Neural crest cell (in vitro differentiated cells): Measurements from ENCODE around the gene FARSA. TPM values are rescaled to one million over a fixed set of nuclear protein-coding genes. Genes with fewer than 3 reads are reported as not detected.
"Not testable (repeated sequence)": the region's sequence is repeated elsewhere in the genome, so short reads cannot be mapped to it uniquely, and the experiment has no call there.

Experiments
- DNase-seq: peaks from one replicate; pipeline ENCODE4 v3.0.0; 2021; ENCODE audit warnings: low read depth, mixed read lengths, low spot score
- H3K27ac Mint-ChIP-seq: one replicate; pipeline ENCODE4 v1.8.0; 2021; ENCODE audit warnings: mild to moderate bottlenecking, mixed read lengths; ENCODE audit not compliant: unreplicated experiment
- H3K27me3 Mint-ChIP-seq: 2 replicates; pipeline ENCODE4 v1.8.0; 2021; ENCODE audit warnings: low read depth, mild to moderate bottlenecking, mixed read lengths
- H3K36me3 Mint-ChIP-seq: 2 replicates; pipeline ENCODE4 v1.8.0; 2021; ENCODE audit warnings: low read depth, mild to moderate bottlenecking, mixed read lengths
- H3K4me1 Mint-ChIP-seq: 2 replicates; pipeline ENCODE4 v1.8.0; 2021; ENCODE audit warnings: mixed read lengths
- H3K4me3 Mint-ChIP-seq: one replicate; pipeline ENCODE4 v1.8.0; 2021; ENCODE audit warnings: mild to moderate bottlenecking, mixed read lengths
- H3K9me3 Mint-ChIP-seq: 2 replicates; pipeline ENCODE4 v1.8.0; 2021; ENCODE audit warnings: mixed read lengths
- CTCF ChIP-seq: fragments of 200-600 bp; sonication (generic); conservative IDR thresholded peaks from 2 replicates; pipeline ENCODE4 v1.5.0; 2021; ENCODE audit warnings: antibody characterized with exemption, mild to moderate bottlenecking
- total RNA-seq: library from RNA; stranded (reverse); gene quantifications from 2 replicates; pipeline ENCODE4 v1.2.1, GENCODE V29; 2021

The FARSA gene
- total RNA-seq, 1 donor from 2014 or later: 83.1 TPM

DNA sequence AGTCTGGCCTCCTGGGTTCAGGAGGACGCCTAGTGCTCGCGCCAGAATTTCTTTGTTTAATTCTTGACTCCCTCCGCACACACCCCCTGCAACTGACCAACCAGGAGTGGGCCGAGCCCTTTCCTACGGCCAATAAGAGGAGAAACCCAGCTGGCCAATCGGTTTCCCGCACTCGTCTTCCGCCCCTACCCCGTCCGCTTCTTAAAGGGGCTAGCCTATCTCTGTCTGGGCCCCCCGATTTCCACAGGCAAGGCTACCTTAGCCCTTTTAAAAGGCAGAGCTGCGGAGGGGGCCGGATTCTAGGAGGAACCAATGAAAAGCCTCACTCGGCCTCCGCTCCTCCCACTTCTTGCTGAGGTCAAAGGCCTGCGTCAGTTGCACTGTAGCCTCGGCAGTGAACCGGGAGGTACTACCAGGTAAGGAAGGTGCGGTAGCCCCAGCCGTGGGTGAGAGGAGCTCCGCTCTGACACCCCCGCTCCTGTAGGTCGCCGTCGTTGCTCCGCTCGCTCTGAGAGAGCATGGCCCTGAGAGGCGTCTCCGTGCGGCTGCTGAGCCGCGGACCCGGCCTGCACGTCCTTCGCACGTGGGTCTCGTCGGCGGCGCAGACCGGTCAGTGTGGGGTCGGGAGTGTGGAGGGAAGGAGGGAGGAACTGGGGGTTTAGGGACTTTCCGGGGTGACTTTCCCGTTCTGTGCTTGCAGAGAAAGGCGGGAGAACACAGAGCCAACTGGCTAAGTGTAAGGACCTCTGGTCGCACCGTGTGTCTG, 42.5 kb downstream of the FARSA start, which contains the start of gene GCDH:
TSS of gene GCDH (plus strand) at position 374 of the 766 bp plus-strand sequence. CDS start at position 519, 145 bp downstream.
- no peaks in the 10 kb centered on the region for H3K36me3 Mint-ChIP-seq
- no peaks in the 10 kb centered on the region for H3K9me3 Mint-ChIP-seq
- peaks cover 34% of the 10 kb centered on the region for H3K27me3 Mint-ChIP-seq
- H3K4me3 Mint-ChIP-seq: peak within 1 kb of the TSS; percentile 96
- DNase-seq: peak; percentile 87
- H3K4me1 Mint-ChIP-seq: peaks cover 25% of the 10 kb centered on the region
- peak within 1 kb of the TSS; percentile 100 for H3K27ac Mint-ChIP-seq
- no peak for TF ChIP-seq CTCF

DNA sequence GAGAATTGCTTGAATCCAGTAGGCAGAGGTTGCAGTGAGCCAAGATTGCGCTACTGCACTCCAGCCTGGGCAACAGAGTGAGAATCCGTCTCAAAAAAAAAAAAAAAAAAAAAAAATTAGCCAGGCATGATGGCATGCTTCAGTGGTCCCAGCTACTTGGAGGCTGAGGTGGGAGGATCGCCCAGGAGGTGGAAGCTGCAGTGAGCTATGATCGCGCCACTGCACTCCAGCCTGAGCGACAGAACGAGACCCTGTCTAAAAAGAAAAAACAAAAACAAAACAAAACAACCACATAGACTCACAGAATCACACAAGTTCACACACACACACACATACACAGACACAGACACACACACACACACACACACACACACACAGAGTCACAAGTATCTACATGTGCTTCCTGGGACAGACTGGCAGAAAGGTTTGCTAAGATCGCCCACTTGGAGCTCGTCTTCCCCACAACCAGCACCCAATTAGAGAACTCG, 43.2 kb downstream of the FARSA start:
- peaks cover 25% of the 10 kb centered on the region for H3K4me1 Mint-ChIP-seq
- not testable (repeated sequence) for DNase-seq

GRCh38 chr19:12888006-12888603, 45.4 kb downstream of the FARSA start:
- Mint-ChIP-seq H3K27ac (no peak overlapping the region), H3K4me1 (peaks cover 25% of the 10 kb centered on the region), H3K36me3 (no peaks in the 10 kb centered on the region), H3K9me3 (no peaks in the 10 kb centered on the region), H3K4me3 (peak overlapping the region; percentile 9), H3K27me3 (peaks cover 58% of the 10 kb centered on the region)
- DNase-seq: no peak
- TF ChIP-seq CTCF: no peak

More for the DNA sequence above, 43.2 kb downstream of the FARSA start:
- H3K36me3 Mint-ChIP-seq, H3K9me3 Mint-ChIP-seq: not testable (repeated sequence)
- peak overlapping the region; percentile 100 for H3K27ac Mint-ChIP-seq
- H3K4me3 Mint-ChIP-seq: peak overlapping the region; percentile 96
- peaks cover 36% of the 10 kb centered on the region for H3K27me3 Mint-ChIP-seq

- H3K9me3 Mint-ChIP-seq: no peaks in the 10 kb centered on the region
- no peak within 1 kb of the TSS for H3K27ac Mint-ChIP-seq
- peak within 1 kb of the TSS; percentile 69 for H3K4me3 Mint-ChIP-seq
- peaks cover 27% of the 10 kb centered on the region for H3K4me1 Mint-ChIP-seq
- TF ChIP-seq CTCF: no peak
- H3K36me3 Mint-ChIP-seq: no peaks in the 10 kb centered on the region
- H3K27me3 Mint-ChIP-seq: peaks cover 68% of the 10 kb centered on the region
- DNase-seq: no peak
Observed at GRCh38 chr19:12886969-12887747, 46.4 kb downstream of the FARSA start, which contains the start of gene KLF1. Gene KLF1 (minus strand): TSS chr19:12887201. CDS start chr19:12887140, 61 bp downstream.

GRCh38 chr19:12886651-12886968, 46.9 kb downstream of the FARSA start:
- Mint-ChIP-seq H3K27ac (no peak overlapping the region), H3K27me3 (peaks cover 70% of the 10 kb centered on the region), H3K4me3 (peak overlapping the region; percentile 69), H3K36me3 (no peaks in the 10 kb centered on the region), H3K9me3 (no peaks in the 10 kb centered on the region), H3K4me1 (peaks cover 24% of the 10 kb centered on the region)
- no peak for TF ChIP-seq CTCF
- DNase-seq: no peak
